ENCODE data around the gene MACF1. TPM values are rescaled to one million over a fixed set of nuclear protein-coding genes. Genes with fewer than 3 reads are reported as not detected.

Gene MACF1
- total RNA-seq, 1 experiment from 2014 or later = 189 TPM

- TF ChIP-seq CTCF (conservative IDR thresholded peaks at IDR 0.05) = no peak
- no peak for TF ChIP-seq EZH2 (IDR thresholded peaks at IDR 0.05; ENCODE audit: low read depth)
- H3F3A ChIP-seq (ENCODE audit: insufficient read depth, low read depth) = peaks cover 6% of the 10 kb centered on the region
- POLR2A ChIA-PET (ENCODE audit: unreplicated experiment) = no interaction called here
Observed at GRCh38 chr1:39292401-39292800, 87.9 kb downstream of the MACF1 start.

GRCh38 chr1:39293375-39294070 is 89.0 kb downstream of the MACF1 start:
- Histone ChIP-seq H3K27me3 (ENCODE audit: insufficient read depth, low read depth) (no peaks in the 10 kb centered on the region), H2AFZ (no peak overlapping the region), H3K36me3 (ENCODE audit: low read depth) (peaks cover 4% of the 10 kb centered on the region; the same call in 1 of the 2 replicates), H4K20me1 (ENCODE audit: insufficient read depth) (no peaks in the 10 kb centered on the region), H3K4me3 (no peak overlapping the region), H3K79me2 (ENCODE audit: low read depth) (no peaks in the 10 kb centered on the region), H3F3A (ENCODE audit: insufficient read depth, low read depth) (peaks cover 6% of the 10 kb centered on the region), H3K9me2 (ENCODE audit: insufficient read depth) (no peaks in the 10 kb centered on the region), H3K27ac (no peak overlapping the region), H3K9me3 (ENCODE audit: insufficient read depth, low read depth) (no peaks in the 10 kb centered on the region), H3K4me2 (no peak overlapping the region), H3K4me1 (replicated peaks; ENCODE audit: insufficient read depth) (no peaks in the 10 kb centered on the region)
- TF ChIP-seq EZH2 (IDR thresholded peaks at IDR 0.05; ENCODE audit: low read depth) (no peak), CTCF (conservative IDR thresholded peaks at IDR 0.05) (no peak)
- DNase-seq = no peak
- TSS peak; percentile 11 for BruUV-seq (replicated peaks)
- CTCF ChIA-PET = interaction anchor here (0.6 kb wide), 1 partner anchor 233 kb away, joined by 5 read pairs; no protein-coding TSS in a partner anchor
- POLR2A ChIA-PET (ENCODE audit: unreplicated experiment) = no interaction called here
- intact Hi-C loops (cut with micrococcal nuclease; ENCODE audit: unreplicated experiment) = no loop called here

More at GRCh38 chr1:39292401-39292800, 87.9 kb downstream of the MACF1 start:
- H3K4me3 ChIP-seq = no peak overlapping the region
- no peak overlapping the region for H3K27ac ChIP-seq
- no peak for DNase-seq
- peaks cover 1% of the 10 kb centered on the region; the same call in 1 of the 2 replicates for H3K36me3 ChIP-seq (ENCODE audit: low read depth)
- BruUV-seq (replicated peaks) = no TSS peak
- H3K9me2 ChIP-seq (ENCODE audit: insufficient read depth) = no peaks in the 10 kb centered on the region
- H2AFZ ChIP-seq = no peak overlapping the region
- no peaks in the 10 kb centered on the region for H3K9me3 ChIP-seq (ENCODE audit: insufficient read depth, low read depth)
- H3K4me1 ChIP-seq (replicated peaks; ENCODE audit: insufficient read depth) = no peaks in the 10 kb centered on the region
- H3K4me2 ChIP-seq = no peak overlapping the region
- CTCF ChIA-PET = no interaction called here
- no peaks in the 10 kb centered on the region for H3K79me2 ChIP-seq (ENCODE audit: low read depth)
- no peaks in the 10 kb centered on the region for H4K20me1 ChIP-seq (ENCODE audit: insufficient read depth)
- intact Hi-C loops (cut with micrococcal nuclease; ENCODE audit: unreplicated experiment) = no loop called here
- no peaks in the 10 kb centered on the region for H3K27me3 ChIP-seq (ENCODE audit: insufficient read depth, low read depth)

DNA sequence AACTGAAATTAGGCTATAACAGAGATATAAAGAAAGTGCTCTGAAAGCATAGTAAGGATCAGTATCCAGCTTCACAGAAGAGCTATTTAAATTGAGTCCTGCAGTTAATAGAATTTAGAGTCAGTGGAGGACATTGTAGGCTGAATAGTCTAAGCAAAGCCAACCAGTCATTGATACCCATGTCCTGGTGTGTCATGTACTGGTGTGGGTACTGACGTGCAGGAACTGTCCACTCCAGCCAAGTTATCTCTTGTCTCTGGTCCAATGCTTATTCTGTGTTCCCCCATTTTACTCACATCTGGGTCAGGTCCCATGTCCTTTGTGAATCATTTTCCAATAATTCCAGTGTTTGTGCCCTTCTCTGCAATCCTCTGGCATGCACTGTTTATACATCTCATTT is 90.0 kb downstream of the MACF1 start:
- no peaks in the 10 kb centered on the region for H4K20me1 ChIP-seq (ENCODE audit: insufficient read depth)
- H3K27me3 ChIP-seq (ENCODE audit: insufficient read depth, low read depth) = no peaks in the 10 kb centered on the region
- no peaks in the 10 kb centered on the region for H3K4me1 ChIP-seq (replicated peaks; ENCODE audit: insufficient read depth)
- H3K4me3 ChIP-seq = no peak overlapping the region
- H3K9me3 ChIP-seq (ENCODE audit: insufficient read depth, low read depth) = no peaks in the 10 kb centered on the region
- H3K79me2 ChIP-seq (ENCODE audit: low read depth) = no peaks in the 10 kb centered on the region
- H3K4me2 ChIP-seq = no peak overlapping the region
- no peak overlapping the region for H3K27ac ChIP-seq
- no peak overlapping the region for H2AFZ ChIP-seq
- H3K36me3 ChIP-seq (ENCODE audit: low read depth) = 0 out of 2 replicates have a peak, but pooled peaks cover 4% of the 10 kb centered on the region
- TF ChIP-seq EZH2 (IDR thresholded peaks at IDR 0.05; ENCODE audit: low read depth) (no peak), CTCF (conservative IDR thresholded peaks at IDR 0.05) (no peak)
- POLR2A ChIA-PET (ENCODE audit: unreplicated experiment) = no interaction called here
- H3K9me2 ChIP-seq (ENCODE audit: insufficient read depth) = no peaks in the 10 kb centered on the region
- BruUV-seq (replicated peaks) = no TSS peak
- DNase-seq = no peak
- CTCF ChIA-PET = interaction anchor here (0.6 kb wide), 2 partner anchors 19 to 234 kb away, joined by 4 to 5 read pairs; no protein-coding TSS in a partner anchor
- peaks cover under 1% of the 10 kb centered on the region for H3F3A ChIP-seq (ENCODE audit: insufficient read depth, low read depth)
- intact Hi-C loops (cut with micrococcal nuclease; ENCODE audit: unreplicated experiment) = no loop called here

Data from PC-9 (cell line).